DND-41 (cell line): ENCODE results near the gene NPIPA2.
"Not testable (repeated sequence)": the region's sequence is repeated elsewhere in the genome, so short reads cannot be mapped to it uniquely, and the experiment has no call there.

ENCODE experiments used
- CTCF ChIP-seq: IDR thresholded peaks from 2 replicates; pipeline ENCODE4 v1.5.1; 2012; ENCODE audit warnings: borderline replicate concordance, low read length, moderate library complexity, mild to moderate bottlenecking; ENCODE audit not compliant: poor library complexity, severe bottlenecking; ENCODE audit errors: extremely low read depth
- EZH2 ChIP-seq: IDR thresholded peaks from 3 replicates; pipeline ENCODE4 v1.6.1; 2012; ENCODE audit warnings: borderline replicate concordance, low read depth, mild to moderate bottlenecking, moderate library complexity, low read length, inconsistent platforms; ENCODE audit not compliant: severe bottlenecking

- TF ChIP-seq EZH2, CTCF: not testable (repeated sequence)
Observed at GRCh38 chr16:14742273-14743128, at the start of gene NPIPA2.
